Stomach (tissue), 4 donors: ENCODE measurements around the gene LCLAT1.

Experiments
- CTCF ChIP-seq, 7 experiments: fragments of 450-650 bp in 4 of 7; fragments of 200-600 bp in 3 of 7; sonication (generic) in 3 of 7; IDR thresholded peaks; one replicate each; pipeline ENCODE4 v1.5.1; 2016 to 2019; ENCODE audit warnings: antibody characterized with exemption in 7 of 7, control low read depth in 2 of 7, mild to moderate bottlenecking in 1 of 7
- EP300 ChIP-seq: sonication (generic); formaldehyde crosslinking; IDR thresholded peaks from one replicate; pipeline ENCODE4 v1.6.1; 2017; ENCODE audit warnings: antibody characterized with exemption
- POLR2A ChIP-seq, 4 donors: fragments of 450-650 bp; IDR thresholded peaks; one replicate each; pipeline ENCODE4 v1.6.1; 2016; ENCODE audit warnings: antibody characterized with exemption in 4 of 4, control low read depth in 2 of 4, mild to moderate bottlenecking in 1 of 4, moderate library complexity in 1 of 4
- POLR2AphosphoS5 ChIP-seq, 3 donors: sonication (generic); formaldehyde crosslinking; IDR thresholded peaks; one replicate each; pipeline ENCODE4 v1.6.1; 2016; ENCODE audit warnings: antibody characterized with exemption in 3 of 3

- TF ChIP-seq CTCF (IDR thresholded peaks at IDR 0.05) (no peak), POLR2AphosphoS5 (IDR thresholded peaks at IDR 0.05) (no peak), EP300 (no peak), POLR2A (IDR thresholded peaks at IDR 0.05) (no peak)
Observed at GRCh38 chr2:30631051-30631671, 184.1 kb downstream of the LCLAT1 start.
